ENCODE measurements around the gene ZNF837. TPM values are rescaled to one million over a fixed set of nuclear protein-coding genes. Genes with fewer than 3 reads are reported as not detected.

Gene ZNF837
- total RNA-seq, 1 donor from 2014 or later = 1.7 TPM

- intact Hi-C loops (cut with micrococcal nuclease) = no loop called here
These were observed 6.6 kb downstream of the ZNF837 start for GRCh38 chr19:58374200-58374599.

GRCh38 chr19:58372311-58373133 is 8.3 kb downstream of the ZNF837 start:
- intact Hi-C loops (cut with micrococcal nuclease) = no loop called here

- intact Hi-C loops (cut with micrococcal nuclease) = no loop called here
These were observed 12.1 kb downstream of the ZNF837 start for GRCh38 chr19:58368561-58369360.

GRCh38 chr19:58367698-58368454 is 13.0 kb downstream of the ZNF837 start:
- intact Hi-C loops (cut with micrococcal nuclease) = no loop called here

GRCh38 chr19:58366585-58367430 is 14.0 kb downstream of the ZNF837 start:
- intact Hi-C loops (cut with micrococcal nuclease) = no loop called here

GRCh38 chr19:58364146-58364545 is 16.7 kb downstream of the ZNF837 start:
- intact Hi-C loops (cut with micrococcal nuclease) = no loop called here

GRCh38 chr19:58362272-58362994 is 18.4 kb downstream of the ZNF837 start, which contains the start of gene ZNF497:
Gene ZNF497 (minus strand): TSS chr19:58362751. CDS start chr19:58357635, 5,116 bp downstream.
- intact Hi-C loops (cut with micrococcal nuclease) = loop anchor here (1.0 kb wide), 8 partner anchors 15 to 105 kb away; partner anchors contain the start of genes ERVK3-1, RPS5, ZNF324 and ZNF584

- intact Hi-C loops (cut with micrococcal nuclease) = loop anchor here (1.0 kb wide), 8 partner anchors 15 to 105 kb away; partner anchors contain the start of genes ERVK3-1, RPS5, ZNF324 and ZNF584
These were observed 18.9 kb downstream of the ZNF837 start for GRCh38 chr19:58361900-58362271.

GRCh38 chr19:58357481-58358145 is 23.2 kb downstream of the ZNF837 start:
- intact Hi-C loops (cut with micrococcal nuclease) = no loop called here

GRCh38 chr19:58356766-58357480 is 23.9 kb downstream of the ZNF837 start:
- intact Hi-C loops (cut with micrococcal nuclease) = no loop called here

- intact Hi-C loops (cut with micrococcal nuclease) = no loop called here
These were observed 24.7 kb downstream of the ZNF837 start for GRCh38 chr19:58355908-58356765.

- intact Hi-C loops (cut with micrococcal nuclease) = no loop called here
These were observed 25.5 kb downstream of the ZNF837 start for GRCh38 chr19:58355215-58355796.

GRCh38 chr19:58354478-58355030 is 26.3 kb downstream of the ZNF837 start:
- intact Hi-C loops (cut with micrococcal nuclease) = no loop called here

GRCh38 chr19:58353717-58354477 is 26.9 kb downstream of the ZNF837 start:
- intact Hi-C loops (cut with micrococcal nuclease) = no loop called here

GRCh38 chr19:58352760-58353671 is 27.8 kb downstream of the ZNF837 start, which contains the start of gene A1BG:
Gene A1BG (minus strand): TSS chr19:58353492. CDS start chr19:58353437, 55 bp downstream.
- intact Hi-C loops (cut with micrococcal nuclease) = no loop called here

Measured in T-helper 2 cell treated with Interferon-gamma antibody and Interleukin-4, amounts not matched to agents 100 ng/mL and 5 ng/mL, for 36 hours (primary cell).